Left lung (tissue), 10 donors: ENCODE data around the gene UGT1A5. TPM values are rescaled to one million over a fixed set of nuclear protein-coding genes. Genes with fewer than 3 reads are reported as not detected.
A peak's percentile ranks its signal among the peaks of the same experiment; 100 is the strongest.

Experiments
- ATAC-seq: fragments of 200-7000 bp; cut with Tn5 transposase; one replicate; pipeline ENCODE4 v1.9.1; 2020; ENCODE audit warnings: moderate library complexity
- DNase-seq, 4 donors: peaks; one replicate each; pipeline ENCODE4 v3.0.0-alpha.2; 2013 to 2020
- H3K27ac ChIP-seq, 2 donors: fragments of 200-600 bp; sonication (generic) in 1 of 2; one replicate each; pipeline versions ENCODE4 v1.5.0 to v1.8.0; 2020 to 2021
- H3K27me3 ChIP-seq, 2 donors: fragments of 200-600 bp; sonication (generic) in 1 of 2; one replicate each; pipeline versions ENCODE4 v1.5.0 to v1.8.0; 2020 to 2021
- H3K36me3 ChIP-seq, 2 donors: fragments of 200-600 bp; sonication (generic) in 1 of 2; one replicate each; pipeline versions ENCODE4 v1.5.0 to v1.8.0; 2020 to 2021
- H3K4me1 ChIP-seq, 2 donors: fragments of 200-600 bp; one replicate each; pipeline ENCODE4 v1.8.0; 2021
- H3K4me3 ChIP-seq, 2 donors: fragments of 200-600 bp; sonication (generic) in 1 of 2; one replicate each; pipeline versions ENCODE4 v1.5.0 to v1.8.0; 2020 to 2021; ENCODE audit warnings: mild to moderate bottlenecking in 1 of 2
- H3K9me3 ChIP-seq, 2 donors: fragments of 200-600 bp; sonication (generic) in 1 of 2; one replicate each; pipeline versions ENCODE4 v1.5.0 to v1.8.0; 2020 to 2021
- CTCF ChIP-seq, 2 donors: fragments of 200-600 bp; sonication (generic) in 1 of 2; IDR thresholded peaks; one replicate each; pipeline versions ENCODE4 v1.5.0 to v1.8.0; 2021; ENCODE audit warnings: antibody characterized with exemption in 2 of 2
- intact Hi-C, 2 donors: fragments of 100-400 bp; cut with DNase I; formaldehyde crosslinking; loops; one replicate each; pipeline versions ENCODE4 v1.11.2 to v1.14.2; 2022
- polyA plus RNA-seq, 6 donors: library from polyadenylated mRNA; unstranded; fragments of 120-200 nt; gene quantifications; one replicate each; pipeline ENCODE4 v1.2.1, GENCODE V29; 2013; ENCODE audit not compliant: insufficient read length in 6 of 6
- total RNA-seq, 2 donors: library from RNA; stranded (reverse); fragmentation: NEBNext Ultra II Directional; extraction: Animal tissue kit (Norgen Biotek cat#: 25700); gene quantifications; one replicate each; pipeline ENCODE4 v1.2.1, GENCODE V29; 2021
- donor health status: DM: no; HTN: yes; CAD: no.
- donor health status: DM: no; HTN: no; CAD: no.

The UGT1A5 gene
- total and polyA plus RNA-seq, 8 donors = 0.10 TPM; not detected in 7

GRCh38 chr2:233789554-233789953, 76.8 kb downstream of the UGT1A5 start:
- Histone ChIP-seq H3K27ac (no peak overlapping the region), H3K9me3 (no peaks in the 10 kb centered on the region), H3K4me3 (no peak overlapping the region), H3K4me1 (no peaks in the 10 kb centered on the region), H3K36me3 (no peaks in the 10 kb centered on the region), H3K27me3 (peaks cover 0 to 6% of the 10 kb centered on the region in 2 donors)
- no peak for ATAC-seq
- TF ChIP-seq CTCF (IDR thresholded peaks at IDR 0.05) = no peak
- DNase-seq = no peak
- intact Hi-C loops = no loop called here

GRCh38 chr2:233791151-233791882, 78.6 kb downstream of the UGT1A5 start:
- H3K27ac ChIP-seq = no peak overlapping the region
- H3K4me1 ChIP-seq = no peaks in the 10 kb centered on the region
- intact Hi-C loops = no loop called here
- no peaks in the 10 kb centered on the region for H3K9me3 ChIP-seq
- no peak for TF ChIP-seq CTCF (IDR thresholded peaks at IDR 0.05)
- no peaks in the 10 kb centered on the region for H3K36me3 ChIP-seq
- H3K4me3 ChIP-seq = no peak overlapping the region
- ATAC-seq (no peak), DNase-seq (no peak)
- H3K27me3 ChIP-seq = peaks cover 0 to 6% of the 10 kb centered on the region in 2 donors

GRCh38 chr2:233791883-233792329, 79.2 kb downstream of the UGT1A5 start:
- intact Hi-C loops = no loop called here
- H3K9me3 ChIP-seq = no peaks in the 10 kb centered on the region
- no peak for TF ChIP-seq CTCF (IDR thresholded peaks at IDR 0.05)
- H3K27me3 ChIP-seq = peaks cover 0 to 6% of the 10 kb centered on the region in 2 donors
- H3K27ac ChIP-seq = no peak overlapping the region
- DNase-seq (no peak), ATAC-seq (no peak)
- no peaks in the 10 kb centered on the region for H3K36me3 ChIP-seq
- H3K4me1 ChIP-seq = no peaks in the 10 kb centered on the region
- no peak overlapping the region for H3K4me3 ChIP-seq

- TF ChIP-seq CTCF (IDR thresholded peaks at IDR 0.05) = no peak
- no peaks in the 10 kb centered on the region for H3K4me1 ChIP-seq
- no peaks in the 10 kb centered on the region for H3K36me3 ChIP-seq
- ATAC-seq (no peak), DNase-seq (no peak)
- intact Hi-C loops = no loop called here
- H3K27ac ChIP-seq = no peak overlapping the region
- H3K9me3 ChIP-seq = no peaks in the 10 kb centered on the region
- no peak overlapping the region for H3K4me3 ChIP-seq
- H3K27me3 ChIP-seq = peaks cover 0 to 6% of the 10 kb centered on the region in 2 donors
Measured at GRCh38 chr2:233792720-233793119, 80.0 kb downstream of the UGT1A5 start.

- DNase-seq (peak in 1 of 4 donors; percentile 44), ATAC-seq (peak; percentile 65)
- TF ChIP-seq CTCF (IDR thresholded peaks at IDR 0.05) = no peak
- Histone ChIP-seq H3K4me3 (no peak overlapping the region), H3K27ac (no peak overlapping the region), H3K9me3 (no peaks in the 10 kb centered on the region), H3K36me3 (no peaks in the 10 kb centered on the region), H3K4me1 (no peaks in the 10 kb centered on the region), H3K27me3 (peaks cover 0 to 6% of the 10 kb centered on the region in 2 donors)
- intact Hi-C loops = no loop called here
Measured at GRCh38 chr2:233793465-233794127, 80.9 kb downstream of the UGT1A5 start.
